OCI-LY7 (cell line): ENCODE data around the gene BLM. TPM values are rescaled to one million over a fixed set of nuclear protein-coding genes. Genes with fewer than 3 reads are reported as not detected.

Experiments
- BruUV-seq: library from RNA; stranded (reverse); fragments of 400-500 nt; replicated peaks from 2 replicates; lab custom pipeline; 2021; lab: Mats Ljungman, UMichigan
- CTCF ChIA-PET: fragments of 300-600 bp; sonication (Branson Sonifier 250); formaldehyde crosslinking; loops from one replicate; lab custom pipeline; 2022; ENCODE audit warnings: antibody characterized with exemption; ENCODE audit not compliant: unreplicated experiment; lab: Charles Lee
- POLR2A ChIA-PET: fragments of 300-600 bp; sonication (Branson Sonifier 250); formaldehyde crosslinking; loops from one replicate; lab custom pipeline; 2022; ENCODE audit warnings: antibody characterized with exemption; lab: Charles Lee
- DNase-seq: peaks from one replicate; pipeline ENCODE4 v3.0.0-alpha.2; 2015; ENCODE audit warnings: low spot score
- H2AFZ ChIP-seq: fragments of 200-600 bp; sonication (generic), shearing (Covaris generic); 2 replicates; pipeline ENCODE4 v1.6.1; 2014; ENCODE audit warnings: mild to moderate bottlenecking, antibody characterized with exemption, low read length, moderate library complexity
- H3K27ac ChIP-seq: fragments of 200-600 bp; sonication (generic); 2 replicates; pipeline ENCODE4 v1.5.1; 2014; ENCODE audit warnings: mixed run types, low read depth, mild to moderate bottlenecking, moderate library complexity, low read length, inconsistent platforms; ENCODE audit not compliant: poor library complexity, severe bottlenecking
- H3K36me3 ChIP-seq: fragments of 200-600 bp; sonication (generic); 2 replicates; pipeline ENCODE4 v1.6.1; 2014; ENCODE audit warnings: mild to moderate bottlenecking, antibody characterized with exemption, low read length, moderate library complexity, mixed read lengths; ENCODE audit not compliant: insufficient read depth
- H3K4me1 ChIP-seq: fragments of 200-600 bp; sonication (generic); 2 replicates; pipeline ENCODE4 v1.5.1; 2014; ENCODE audit warnings: mild to moderate bottlenecking, low read length; ENCODE audit not compliant: insufficient read depth, poor library complexity, severe bottlenecking
- H3K4me2 ChIP-seq: fragments of 200-600 bp; sonication (generic); 2 replicates; pipeline ENCODE4 v1.6.1; 2014; ENCODE audit warnings: mild to moderate bottlenecking, low read length
- H3K4me3 ChIP-seq: fragments of 200-600 bp; sonication (generic); 2 replicates; pipeline ENCODE4 v1.5.1; 2014; ENCODE audit warnings: mild to moderate bottlenecking, low read depth, low read length; ENCODE audit not compliant: poor library complexity, severe bottlenecking
- H3K79me2 ChIP-seq: fragments of 200-600 bp; sonication (generic); 2 replicates; pipeline ENCODE4 v1.6.1; 2016; ENCODE audit warnings: low read depth, mild to moderate bottlenecking, low read length, moderate library complexity, mixed read lengths; ENCODE audit not compliant: insufficient read depth
- H3K9me2 ChIP-seq: fragments of 200-600 bp; sonication (generic); 2 replicates; pipeline ENCODE4 v1.6.1; 2016; ENCODE audit warnings: mild to moderate bottlenecking, low read length, mixed read lengths; ENCODE audit not compliant: insufficient read depth
- H3K9me3 ChIP-seq: fragments of 200-600 bp; sonication (generic); 2 replicates; pipeline ENCODE4 v1.6.1; 2014; ENCODE audit warnings: mild to moderate bottlenecking, mixed run types, low read length, mixed read lengths
- H4K20me1 ChIP-seq: fragments of 200-600 bp; sonication (generic); 2 replicates; pipeline ENCODE4 v1.6.1; 2014; ENCODE audit warnings: mild to moderate bottlenecking, antibody characterized with exemption, low read length, moderate library complexity, mixed read lengths; ENCODE audit not compliant: insufficient read depth
- CTCF ChIP-seq: fragments of 200-600 bp; sonication (generic); conservative IDR thresholded peaks from 2 replicates; pipeline ENCODE4 v1.5.1; 2014; ENCODE audit warnings: mild to moderate bottlenecking, antibody characterized with exemption, low read length, moderate library complexity, mixed read lengths
- EZH2phosphoT487 ChIP-seq: fragments of 200-600 bp; sonication (generic); IDR thresholded peaks from 2 replicates; pipeline ENCODE4 v1.6.1; 2018; ENCODE audit warnings: low read depth, borderline replicate concordance, mild to moderate bottlenecking, mixed run types, antibody characterized with exemption, low read length, moderate library complexity, mixed read lengths
- intact Hi-C: fragments of 100-400 bp; cut with micrococcal nuclease; formaldehyde crosslinking; loops from one replicate; pipeline ENCODE4 v1.10.0; 2022; ENCODE audit not compliant: unreplicated experiment
- total RNA-seq, 2 experiments: library from RNA; depleted of rRNA in 1 of 2; stranded (reverse); fragments of >200 nt in 1 of 2; shearing (Covaris generic) in 1 of 2; gene quantifications; 2 replicates each; pipeline ENCODE4 v1.2.3, GENCODE V29; 2014 to 2022

BLM gene
- total RNA-seq, 2 experiments from 2014 or later: 47.1 to 51.8 TPM

GRCh38 chr15:90762109-90762508 is 45.0 kb downstream of the BLM start:
- no TSS peak for BruUV-seq
- H3K4me3 ChIP-seq: no peak overlapping the region
- no peaks in the 10 kb centered on the region for H3K79me2 ChIP-seq
- peaks cover 88% of the 10 kb centered on the region for H3K36me3 ChIP-seq
- POLR2A ChIA-PET: no interaction called here
- DNase-seq: no peak
- H3K9me3 ChIP-seq: no peaks in the 10 kb centered on the region
- no peak overlapping the region for H2AFZ ChIP-seq
- H3K9me2 ChIP-seq: no peaks in the 10 kb centered on the region
- CTCF ChIA-PET: no interaction called here
- TF ChIP-seq CTCF (no peak), EZH2phosphoT487 (no peak)
- H3K4me2 ChIP-seq: no peak overlapping the region
- no peaks in the 10 kb centered on the region for H3K4me1 ChIP-seq
- intact Hi-C loops: no loop called here
- no peaks in the 10 kb centered on the region for H4K20me1 ChIP-seq
- no peak overlapping the region for H3K27ac ChIP-seq

GRCh38 chr15:90763366-90764099 is 46.4 kb downstream of the BLM start:
- TF ChIP-seq EZH2phosphoT487 (no peak), CTCF (no peak)
- H3K4me3 ChIP-seq: no peak overlapping the region
- H3K27ac ChIP-seq: no peak overlapping the region
- H3K9me3 ChIP-seq: no peaks in the 10 kb centered on the region
- no peak for DNase-seq
- no peak overlapping the region for H2AFZ ChIP-seq
- no peaks in the 10 kb centered on the region for H4K20me1 ChIP-seq
- no TSS peak for BruUV-seq
- H3K4me2 ChIP-seq: no peak overlapping the region
- H3K9me2 ChIP-seq: no peaks in the 10 kb centered on the region
- intact Hi-C loops: no loop called here
- CTCF ChIA-PET: interaction anchor here (0.8 kb wide), 1 partner anchor 120 kb away, joined by 3 read pairs; no protein-coding TSS in a partner anchor
- H3K4me1 ChIP-seq: no peaks in the 10 kb centered on the region
- H3K79me2 ChIP-seq: no peaks in the 10 kb centered on the region
- H3K36me3 ChIP-seq: peaks cover 87% of the 10 kb centered on the region
- POLR2A ChIA-PET: interaction anchor here (0.6 to 1.2 kb wide), 4 partner anchors 9 to 1857 kb away, joined by 3 read pairs; partner anchors contain the start of gene BLM

GRCh38 chr15:90765531-90765930 is 48.4 kb downstream of the BLM start:
- CTCF ChIA-PET: no interaction called here
- H3K9me3 ChIP-seq: no peaks in the 10 kb centered on the region
- H3K9me2 ChIP-seq: no peaks in the 10 kb centered on the region
- peaks cover 92% of the 10 kb centered on the region for H3K36me3 ChIP-seq
- H3K4me3 ChIP-seq: no peak overlapping the region
- POLR2A ChIA-PET: no interaction called here
- no peak overlapping the region for H3K4me2 ChIP-seq
- H3K27ac ChIP-seq: no peak overlapping the region
- no TSS peak for BruUV-seq
- intact Hi-C loops: no loop called here
- no peaks in the 10 kb centered on the region for H3K79me2 ChIP-seq
- no peak overlapping the region for H2AFZ ChIP-seq
- no peak for DNase-seq
- no peaks in the 10 kb centered on the region for H4K20me1 ChIP-seq
- no peak for TF ChIP-seq CTCF
- no peak for TF ChIP-seq EZH2phosphoT487
- no peaks in the 10 kb centered on the region for H3K4me1 ChIP-seq
